Mesendoderm (in vitro differentiated cells): ENCODE measurements around the gene PILRA.
"Not testable (repeated sequence)": the region's sequence is repeated elsewhere in the genome, so short reads cannot be mapped to it uniquely, and the experiment has no call there.

Source experiments
- DNase-seq: peaks from one replicate; pipeline ENCODE4 v3.0.0; 2013
- H2AK5ac ChIP-seq: 2 replicates; pipeline ENCODE4 v1.6.1; 2013; ENCODE audit warnings: low read length, inconsistent platforms
- H2BK120ac ChIP-seq: 2 replicates; pipeline ENCODE4 v1.6.1; 2013; ENCODE audit warnings: low read depth, mild to moderate bottlenecking, low read length, moderate library complexity, mixed read lengths
- H2BK15ac ChIP-seq: replicated peaks from 2 replicates; pipeline ENCODE4 v1.6.1; 2013; ENCODE audit warnings: low read depth, mild to moderate bottlenecking, moderate library complexity
- H2BK5ac ChIP-seq: 2 replicates; pipeline ENCODE4 v1.6.1; 2013; ENCODE audit warnings: low read length, inconsistent platforms
- H3K18ac ChIP-seq: 2 replicates; pipeline ENCODE4 v1.6.1; 2013; ENCODE audit warnings: mild to moderate bottlenecking, low read length, mixed read lengths
- H3K23ac ChIP-seq: one replicate; pipeline ENCODE4 v1.6.1; 2013; ENCODE audit warnings: low read length
- H3K27ac ChIP-seq: 2 replicates; pipeline ENCODE4 v1.5.1; 2013; ENCODE audit warnings: low read depth, mild to moderate bottlenecking, inconsistent platforms, low read length, moderate library complexity
- H3K27me3 ChIP-seq: 2 replicates; pipeline ENCODE4 v1.6.1; 2013; ENCODE audit warnings: low read length, control low read depth, mild to moderate bottlenecking, inconsistent platforms; ENCODE audit not compliant: insufficient read depth, poor library complexity
- H3K36me3 ChIP-seq: 2 replicates; pipeline ENCODE4 v1.6.1; 2013; ENCODE audit warnings: low read length, inconsistent platforms; ENCODE audit not compliant: control insufficient read depth, insufficient read depth
- H3K4ac ChIP-seq: one replicate; pipeline ENCODE4 v1.6.1; 2013; ENCODE audit warnings: low read depth, mild to moderate bottlenecking, low read length, moderate library complexity
- H3K4me1 ChIP-seq: 2 replicates; pipeline ENCODE4 v1.6.1; 2013; ENCODE audit warnings: low read depth, low read length, inconsistent platforms; ENCODE audit not compliant: control insufficient read depth
- H3K4me2 ChIP-seq: 2 replicates; pipeline ENCODE4 v1.6.1; 2013; ENCODE audit warnings: low read length
- H3K4me3 ChIP-seq: 2 replicates; pipeline ENCODE4 v1.5.1; 2013; ENCODE audit warnings: mild to moderate bottlenecking, low read length
- H3K56ac ChIP-seq: one replicate; pipeline ENCODE4 v1.6.1; 2013; ENCODE audit warnings: low read length
- H3K79me1 ChIP-seq: 2 replicates; pipeline ENCODE4 v1.6.1; 2013; ENCODE audit warnings: low read length, inconsistent platforms
- H3K79me2 ChIP-seq: 2 replicates; pipeline ENCODE4 v1.6.1; 2013; ENCODE audit warnings: mild to moderate bottlenecking, low read length; ENCODE audit not compliant: control insufficient read depth, insufficient read depth
- H3K9ac ChIP-seq: 2 replicates; pipeline ENCODE4 v1.6.1; 2013; ENCODE audit warnings: low read length, inconsistent platforms
- H4K5ac ChIP-seq: one replicate; pipeline ENCODE4 v1.6.1; 2013; ENCODE audit warnings: low read length
- H4K8ac ChIP-seq: one replicate; pipeline ENCODE4 v1.6.1; 2013; ENCODE audit warnings: low read depth, mild to moderate bottlenecking, control low read depth, low read length, moderate library complexity
- WGBS: extraction: QIAGEN DNeasy Blood & Tissue Kit; methylation state at CpG from one replicate; pipeline ENCODE4 v1.1.7; 2013; ENCODE audit warnings: low lambda C conversion rate, missing lambda C conversion rate; ENCODE audit not compliant: insufficient coverage; ENCODE audit errors: extremely low coverage; 5-methylcytosine and 5-hydroxymethylcytosine counted together

Gene PILRA

DNA sequence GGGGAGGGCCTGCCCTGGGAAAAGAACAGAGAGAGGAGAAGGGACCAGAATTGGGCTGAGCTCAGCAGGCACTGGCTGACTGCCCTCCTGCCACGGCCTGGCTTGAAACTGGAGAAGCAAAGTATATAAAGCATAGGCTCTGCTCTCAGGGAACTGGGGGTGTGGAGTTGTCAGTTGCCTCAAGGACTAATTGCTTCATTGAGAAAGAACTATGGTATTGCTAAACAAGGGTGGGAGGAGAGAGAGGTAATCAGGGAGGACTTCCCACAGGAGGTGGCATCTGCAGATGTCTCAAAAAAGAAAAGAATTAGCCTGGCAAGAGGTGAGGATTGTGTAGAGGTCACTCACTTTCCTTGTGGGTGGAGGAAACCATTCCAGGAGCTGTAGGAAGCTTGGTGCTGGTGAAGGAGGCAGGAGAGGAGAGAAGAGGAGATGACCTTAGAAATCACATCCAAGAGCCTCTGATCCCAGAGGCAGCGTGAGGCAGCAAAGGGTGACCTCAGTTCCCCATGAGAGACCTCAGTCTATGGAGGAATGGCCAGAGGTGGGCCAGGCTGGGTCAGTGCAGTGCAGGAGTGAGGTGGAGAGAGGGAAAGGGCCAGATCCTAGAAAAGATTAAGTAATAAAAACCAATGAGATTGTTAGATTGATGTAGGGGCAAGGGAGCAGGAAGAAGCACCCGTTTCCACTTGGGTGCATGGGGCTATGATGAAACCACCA lies 13.0 kb upstream of the PILRA start:
- Histone ChIP-seq H2AK5ac (no peak overlapping the region), H3K4me3 (no peak overlapping the region), H3K27me3 (no peaks in the 10 kb centered on the region), H2BK15ac (no peak overlapping the region), H4K8ac (no peak overlapping the region), H3K27ac (no peak overlapping the region), H3K4ac (no peak overlapping the region), H3K23ac (no peak overlapping the region), H3K18ac (no peak overlapping the region), H3K4me2 (no peak overlapping the region), H2BK5ac (no peak overlapping the region), H4K5ac (no peak overlapping the region), H3K36me3 (peaks cover 9% of the 10 kb centered on the region), H3K79me2 (no peaks in the 10 kb centered on the region), H3K56ac (no peak overlapping the region), H3K79me1 (no peaks in the 10 kb centered on the region), H2BK120ac (no peak overlapping the region), H3K9ac (no peak overlapping the region), H3K4me1 (no peaks in the 10 kb centered on the region)
- no CpG with 5 or more reads among the region's 3 CpGs for WGBS
- no peak for DNase-seq

DNA sequence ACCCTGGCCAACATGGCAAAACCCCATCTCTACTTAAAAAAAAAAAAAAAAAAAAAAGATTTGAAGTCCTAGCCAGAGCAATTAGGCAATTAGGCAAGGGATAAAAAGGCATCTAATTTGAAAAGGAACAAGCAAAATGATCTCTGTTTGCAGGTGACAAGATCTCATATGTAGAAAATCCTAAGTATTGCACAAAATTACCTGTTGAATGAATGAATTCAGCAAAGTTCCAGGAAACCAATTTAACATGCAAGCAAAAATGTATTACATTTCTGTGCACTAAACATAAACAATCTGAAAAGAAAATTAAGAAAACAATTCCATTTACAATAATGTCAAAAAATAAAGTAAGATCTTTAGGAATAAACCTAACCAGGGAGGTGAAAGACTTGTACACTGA lies 10.2 kb upstream of the PILRA start:
- Histone ChIP-seq H2BK120ac (no peak overlapping the region), H3K56ac (no peak overlapping the region), H3K9ac (no peak overlapping the region), H3K18ac (no peak overlapping the region), H3K4me2 (no peak overlapping the region), H3K4ac (no peak overlapping the region), H3K79me2 (no peaks in the 10 kb centered on the region), H3K4me3 (no peak overlapping the region), H3K4me1 (no peaks in the 10 kb centered on the region), H2BK5ac (no peak overlapping the region), H3K27me3 (no peaks in the 10 kb centered on the region), H2AK5ac (no peak overlapping the region), H2BK15ac (no peak overlapping the region), H3K36me3 (peaks cover 9% of the 10 kb centered on the region), H3K23ac (no peak overlapping the region), H4K8ac (no peak overlapping the region), H3K27ac (no peak overlapping the region), H3K79me1 (no peaks in the 10 kb centered on the region), H4K5ac (no peak overlapping the region)
- DNase-seq = no peak

DNA sequence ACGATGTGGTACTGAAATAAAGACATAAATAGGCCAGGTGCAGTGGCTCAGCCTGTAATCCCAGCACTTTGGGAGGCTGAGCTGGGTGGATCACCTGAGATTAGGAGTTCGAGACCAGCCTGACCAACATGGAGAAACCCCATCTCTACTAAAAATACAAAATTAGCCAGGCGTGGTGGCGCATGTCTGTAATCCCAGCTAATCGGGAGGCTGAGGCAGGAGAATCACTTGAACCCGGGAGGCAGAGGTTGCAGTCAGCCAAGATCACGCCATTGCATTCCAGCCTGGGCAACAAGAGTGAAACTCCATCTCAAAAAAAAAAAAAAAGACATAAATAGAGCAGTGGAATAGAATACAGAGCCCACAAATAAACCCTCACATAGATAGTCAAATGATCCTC lies 9.5 kb upstream of the PILRA start:
- H3K56ac ChIP-seq, H2BK5ac ChIP-seq, H4K5ac ChIP-seq, H3K79me1 ChIP-seq, H3K79me2 ChIP-seq, H3K23ac ChIP-seq, H3K27ac ChIP-seq, H2AK5ac ChIP-seq, H3K4me2 ChIP-seq, H3K9ac ChIP-seq, H3K4me3 ChIP-seq, H3K4ac ChIP-seq, H3K4me1 ChIP-seq, H3K36me3 ChIP-seq, DNase-seq, H3K18ac ChIP-seq, H2BK15ac ChIP-seq, H2BK120ac ChIP-seq, H4K8ac ChIP-seq, H3K27me3 ChIP-seq: not testable (repeated sequence)
- no CpG with 5 or more reads among the region's 7 CpGs for WGBS

DNA sequence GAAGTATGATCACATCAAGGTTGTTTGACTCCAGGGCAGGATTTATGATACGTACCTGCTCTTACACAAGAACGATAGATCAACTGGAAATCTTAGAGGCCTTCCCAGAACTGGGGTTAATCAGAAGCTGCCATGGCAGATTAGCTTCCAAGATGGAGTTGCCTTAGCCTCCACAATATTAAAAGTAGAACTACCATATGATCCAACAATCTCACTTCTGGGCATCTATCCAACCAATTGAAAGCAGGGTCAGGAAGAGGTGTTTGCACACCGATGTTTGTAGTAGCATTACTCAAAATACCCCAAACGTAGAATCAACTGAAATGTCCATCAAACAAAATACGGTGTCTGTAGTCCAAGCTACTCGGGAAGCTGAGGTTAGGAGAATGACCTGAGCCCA lies 8.8 kb upstream of the PILRA start:
- Histone ChIP-seq H3K56ac (no peak overlapping the region), H2BK5ac (no peak overlapping the region), H3K79me2 (no peaks in the 10 kb centered on the region), H3K36me3 (peaks cover 9% of the 10 kb centered on the region), H2BK120ac (no peak overlapping the region), H3K27ac (no peak overlapping the region), H3K18ac (no peak overlapping the region), H4K8ac (no peak overlapping the region), H2AK5ac (no peak overlapping the region), H3K4ac (no peak overlapping the region), H3K4me3 (no peak overlapping the region), H3K4me2 (no peak overlapping the region), H2BK15ac (no peak overlapping the region), H3K4me1 (no peaks in the 10 kb centered on the region), H3K27me3 (no peaks in the 10 kb centered on the region), H3K9ac (no peak overlapping the region), H3K23ac (no peak overlapping the region), H4K5ac (no peak overlapping the region), H3K79me1 (no peaks in the 10 kb centered on the region)
- no CpG with 5 or more reads among the region's 6 CpGs for WGBS
- no peak for DNase-seq

DNA sequence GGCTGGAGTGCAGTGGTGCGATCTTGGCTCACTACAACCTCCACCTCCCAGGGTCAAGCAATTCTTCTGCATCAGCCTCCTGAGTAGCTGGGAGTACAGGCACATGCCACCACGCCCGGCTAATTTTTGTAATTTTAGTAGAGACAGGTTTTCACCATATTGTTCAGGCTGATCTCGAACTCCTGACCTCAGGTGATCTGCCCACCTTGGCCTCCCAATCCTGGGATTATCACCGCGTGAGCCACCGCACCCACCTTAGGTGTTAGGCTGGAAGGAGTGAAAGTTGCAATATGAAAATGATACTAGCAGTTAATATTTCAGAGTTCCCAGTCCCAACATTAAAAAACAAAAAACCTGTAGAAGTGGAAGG lies 7.3 kb upstream of the PILRA start:
- not testable (repeated sequence) for H2BK120ac ChIP-seq, H2BK15ac ChIP-seq, H3K4me1 ChIP-seq, H4K5ac ChIP-seq, H3K79me2 ChIP-seq, H3K27ac ChIP-seq, H3K56ac ChIP-seq, H3K18ac ChIP-seq, H3K27me3 ChIP-seq, H3K79me1 ChIP-seq, H3K4me3 ChIP-seq, H2BK5ac ChIP-seq, DNase-seq, H3K36me3 ChIP-seq, H3K9ac ChIP-seq, H2AK5ac ChIP-seq, H3K4ac ChIP-seq, H3K4me2 ChIP-seq, H3K23ac ChIP-seq, H4K8ac ChIP-seq
- no CpG with 5 or more reads among the region's 7 CpGs for WGBS
